Nephron (organoid): Measurements from ENCODE around the gene ARL5A.

ENCODE experiments used
- H3K27ac Mint-ChIP-seq, 3 experiments: 2 replicates each; pipeline ENCODE4 v1.8.0; 2020; ENCODE audit warnings: mixed read lengths in 3 of 3, mild to moderate bottlenecking in 2 of 3, moderate library complexity in 1 of 3
- H3K27me3 Mint-ChIP-seq: 2 replicates; pipeline ENCODE4 v1.8.0; 2021; ENCODE audit warnings: low read depth, mild to moderate bottlenecking, moderate library complexity, mixed read lengths
- H3K36me3 Mint-ChIP-seq: 2 replicates; pipeline ENCODE4 v1.8.0; 2020; ENCODE audit warnings: low read depth, mixed read lengths
- H3K4me1 Mint-ChIP-seq: 2 replicates; pipeline ENCODE4 v1.8.0; 2020; ENCODE audit warnings: mixed read lengths
- H3K4me3 Mint-ChIP-seq, 3 experiments: 2 replicates each; pipeline ENCODE4 v1.8.0; 2020; ENCODE audit warnings: mild to moderate bottlenecking in 3 of 3, mixed read lengths in 3 of 3, moderate library complexity in 2 of 3
- H3K9me3 Mint-ChIP-seq: 2 replicates; pipeline ENCODE4 v1.8.0; 2020; ENCODE audit warnings: mixed read lengths
- CTCF ChIP-seq, 3 experiments: fragments of 200-600 bp; sonication (generic); IDR thresholded peaks; one replicate each; pipeline ENCODE4 v1.5.0; 2021; ENCODE audit warnings: antibody characterized with exemption in 3 of 3; ENCODE audit not compliant: unreplicated experiment in 3 of 3

Gene ARL5A

GRCh38 chr2:151776367-151776766 is 51.9 kb downstream of the ARL5A start:
- Mint-ChIP-seq H3K9me3 (peaks cover 9% of the 10 kb centered on the region), H3K36me3 (peaks cover 64% of the 10 kb centered on the region), H3K27ac (no peak overlapping the region), H3K27me3 (no peaks in the 10 kb centered on the region), H3K4me1 (peaks cover 29% of the 10 kb centered on the region), H3K4me3 (no peak overlapping the region)
- TF ChIP-seq CTCF (IDR thresholded peaks at IDR 0.05; ENCODE audit: unreplicated experiment in 3 of 3), result no peak

GRCh38 chr2:151775057-151775740 is 53.0 kb downstream of the ARL5A start:
- no peak for TF ChIP-seq CTCF (IDR thresholded peaks at IDR 0.05; ENCODE audit: unreplicated experiment in 3 of 3)
- Mint-ChIP-seq H3K27ac (no peak overlapping the region), H3K4me3 (no peak overlapping the region), H3K36me3 (peaks cover 60% of the 10 kb centered on the region), H3K4me1 (peaks cover 33% of the 10 kb centered on the region), H3K27me3 (peaks cover 1% of the 10 kb centered on the region), H3K9me3 (peaks cover 9% of the 10 kb centered on the region)

GRCh38 chr2:151774506-151774905 is 53.7 kb downstream of the ARL5A start:
- TF ChIP-seq CTCF (IDR thresholded peaks at IDR 0.05; ENCODE audit: unreplicated experiment in 3 of 3), result no peak
- Mint-ChIP-seq H3K27me3 (peaks cover 4% of the 10 kb centered on the region), H3K9me3 (peaks cover 8% of the 10 kb centered on the region), H3K4me3 (no peak overlapping the region), H3K4me1 (peaks cover 33% of the 10 kb centered on the region), H3K27ac (no peak overlapping the region), H3K36me3 (peaks cover 60% of the 10 kb centered on the region)

- peaks cover 35% of the 10 kb centered on the region for H3K36me3 Mint-ChIP-seq
- peak overlapping the region; percentile 38 to 46 (median 42) for H3K27ac Mint-ChIP-seq
- H3K4me3 Mint-ChIP-seq, result no peak overlapping the region
- no peak for TF ChIP-seq CTCF (IDR thresholded peaks at IDR 0.05; ENCODE audit: unreplicated experiment in 3 of 3)
- H3K27me3 Mint-ChIP-seq, result peaks cover 4% of the 10 kb centered on the region
- peaks cover 2% of the 10 kb centered on the region for H3K9me3 Mint-ChIP-seq
- H3K4me1 Mint-ChIP-seq, result peaks cover 44% of the 10 kb centered on the region
Measured at GRCh38 chr2:151771599-151772358, 56.4 kb downstream of the ARL5A start.

- H3K9me3 Mint-ChIP-seq, result peaks cover 2% of the 10 kb centered on the region
- H3K4me3 Mint-ChIP-seq, result no peak overlapping the region
- peaks cover 27% of the 10 kb centered on the region for H3K36me3 Mint-ChIP-seq
- peaks cover 52% of the 10 kb centered on the region for H3K4me1 Mint-ChIP-seq
- no peak for TF ChIP-seq CTCF (IDR thresholded peaks at IDR 0.05; ENCODE audit: unreplicated experiment in 3 of 3)
- H3K27me3 Mint-ChIP-seq, result peaks cover 4% of the 10 kb centered on the region
- peak overlapping the region in 2 of 3 experiments; percentile 42 to 46 for H3K27ac Mint-ChIP-seq
Measured at GRCh38 chr2:151770995-151771394, 57.2 kb downstream of the ARL5A start.
